K562 (cell line): ENCODE data around the gene COL9A3. TPM values are rescaled to one million over a fixed set of nuclear protein-coding genes. Genes with fewer than 3 reads are reported as not detected.
A peak's percentile ranks its signal among the peaks of the same experiment; 100 is the strongest.

Experiments
- CEBPZ ChIP-seq: fragments of 150-350 bp; IDR thresholded peaks from 2 replicates; pipeline ENCODE4 v1.6.1; 2014; ENCODE audit warnings: low read depth, mild to moderate bottlenecking, low read length, borderline replicate concordance
- CHD2 ChIP-seq: IDR thresholded peaks from 2 replicates; pipeline ENCODE4 v1.6.1; 2011; ENCODE audit warnings: low read depth, low read length
- ELF1 ChIP-seq: fragments of 200-800 bp; sonication (Bioruptor generic); IDR thresholded peaks from 2 replicates; pipeline ENCODE4 v1.6.1; 2016; ENCODE audit warnings: missing genetic modification characterization, missing compliant biosample characterization
- HEY1 ChIP-seq: fragments of 250-450 bp; sonication (Bioruptor Pico); IDR thresholded peaks from 2 replicates; pipeline ENCODE4 v1.5.0; 2020; ENCODE audit warnings: mild to moderate bottlenecking, moderate library complexity, borderline replicate concordance
- HNRNPL ChIP-seq: fragments of 200-400 bp; formaldehyde crosslinking; IDR thresholded peaks from 2 replicates; pipeline ENCODE4 v1.6.1; 2017; ENCODE audit warnings: low read depth, mild to moderate bottlenecking, low read length
- HNRNPUL1 ChIP-seq: fragments of 200-400 bp; formaldehyde crosslinking; IDR thresholded peaks from 2 replicates; pipeline ENCODE4 v1.6.1; 2017; ENCODE audit warnings: low read length
- KAT2B ChIP-seq: IDR thresholded peaks from one replicate; pipeline ENCODE4 v1.6.1; 2012; ENCODE audit warnings: low read depth, mild to moderate bottlenecking, control low read depth, inconsistent platforms, low read length, moderate library complexity
- L3MBTL2 ChIP-seq: fragments of 450-650 bp; IDR thresholded peaks from 2 replicates; pipeline ENCODE4 v1.6.1; 2016; ENCODE audit warnings: mild to moderate bottlenecking, moderate library complexity
- LARP7 ChIP-seq: fragments of 450-650 bp; IDR thresholded peaks from 2 replicates; pipeline ENCODE4 v1.6.1; 2016
- MCM7 ChIP-seq, 2 experiments: fragments of 450-650 bp; IDR thresholded peaks; 2 replicates each; pipeline ENCODE4 v1.6.1; 2016 to 2018
- NFIC ChIP-seq: fragments of 450-650 bp; IDR thresholded peaks from 2 replicates; pipeline ENCODE4 v1.6.1; 2017; ENCODE audit warnings: mild to moderate bottlenecking, inconsistent platforms
- NR4A1 ChIP-seq, 2 experiments: fragments of 250-450 bp in 1 of 2; fragments of 450-650 bp in 1 of 2; sonication (Bioruptor Pico) in 1 of 2; IDR thresholded peaks; 2 replicates each; pipeline versions ENCODE4 v1.4.0 to v1.6.1; 2016 to 2020; ENCODE audit warnings: mild to moderate bottlenecking in 2 of 2, missing compliant biosample characterization in 1 of 2, missing genetic modification characterization in 1 of 2, moderate library complexity in 1 of 2
- TEAD2 ChIP-seq: fragments of 450-650 bp; IDR thresholded peaks from 2 replicates; pipeline ENCODE4 v1.6.1; 2016; ENCODE audit warnings: missing genetic modification characterization, control low read depth, missing compliant biosample characterization
- UBTF ChIP-seq, 2 experiments: IDR thresholded peaks; 2 replicates each; pipeline ENCODE4 v1.6.1; 2012; ENCODE audit warnings: improper control_type of control experiment in 2 of 2, low read depth in 2 of 2, low read length in 2 of 2, borderline replicate concordance in 1 of 2
- ZBED1 ChIP-seq: IDR thresholded peaks from 2 replicates; pipeline ENCODE4 v1.6.1; 2014
- ZNF280A ChIP-seq: fragments of 450-650 bp; IDR thresholded peaks from 2 replicates; pipeline ENCODE4 v1.6.1; 2018; ENCODE audit warnings: mild to moderate bottlenecking, low read depth; ENCODE audit not compliant: partially characterized antibody
- ZNF3 ChIP-seq: fragments of 250-450 bp; sonication (Bioruptor Pico); IDR thresholded peaks from 2 replicates; pipeline ENCODE4 v1.5.0; 2021; ENCODE audit warnings: mild to moderate bottlenecking, moderate library complexity
- ZNF699 ChIP-seq: fragments of 250-450 bp; sonication (Bioruptor Pico); IDR thresholded peaks from 2 replicates; pipeline ENCODE4 v1.8.0; 2021; ENCODE audit warnings: mild to moderate bottlenecking, moderate library complexity; ENCODE audit not compliant: insufficient replicate concordance
- ZZZ3 ChIP-seq: fragments of 450-650 bp; IDR thresholded peaks from 2 replicates; pipeline ENCODE4 v1.6.1; 2016; ENCODE audit warnings: antibody characterized with exemption, mild to moderate bottlenecking, moderate library complexity
- polyA plus RNA-seq, 8 experiments: library from polyadenylated mRNA; depleted of rRNA in 4 of 8; stranded (reverse) in 5 of 8; unstranded in 3 of 8; fragments of >200 nt; fragmentation: Nextera tagmentation in 2 of 8; fragmentation: Illumina TruSeq in 1 of 8; extraction: Ambion mirVana in 2 of 8; extraction: Trizol in 1 of 8; gene quantifications; 2 replicates each; pipeline versions ENCODE4 v1.2.1 to v1.2.3, GENCODE V29; 2011 to 2014; ENCODE audit warnings: inconsistent platforms in 1 of 8, missing spikeins in 1 of 8
- total RNA-seq, 7 experiments: library from RNA; depleted of rRNA in 6 of 7; stranded (reverse); fragments of >200 nt in 6 of 7; fragmentation: Illumina TruSeq in 2 of 7; extraction: Trizol in 2 of 7; gene quantifications; 2 replicates each; pipeline versions ENCODE4 v1.2.1 to v1.2.3, GENCODE V29; 2011 to 2021; ENCODE audit warnings: low replicate concordance in 1 of 7
- TF ChIP-seq, protein P1 (sequence below), 2 experiments: fragments of 450-650 bp in 1 of 2; sonication (generic) in 1 of 2; formaldehyde crosslinking; conservative IDR thresholded peaks; 2 replicates each; pipeline versions ENCODE4 v1.4.0 to v1.8.1; 2020 to 2022; ENCODE audit warnings: mild to moderate bottlenecking in 1 of 2, missing genetic modification reagents in 1 of 2

Gene COL9A3
- total and polyA plus RNA-seq, 9 of the 15 experiments (the other 6 are each of a cell fraction or from before 2014, with no cell fraction given): 0.14 to 3.6 (median 0.88) TPM; not detected in 1

GRCh38 chr20:62776692-62777527 lies 39.9 kb upstream of the COL9A3 start (continued):
- peak; percentile 88; the same call in 1 of the 2 replicates for TF ChIP-seq LARP7
- TF ChIP-seq, protein P1, sequence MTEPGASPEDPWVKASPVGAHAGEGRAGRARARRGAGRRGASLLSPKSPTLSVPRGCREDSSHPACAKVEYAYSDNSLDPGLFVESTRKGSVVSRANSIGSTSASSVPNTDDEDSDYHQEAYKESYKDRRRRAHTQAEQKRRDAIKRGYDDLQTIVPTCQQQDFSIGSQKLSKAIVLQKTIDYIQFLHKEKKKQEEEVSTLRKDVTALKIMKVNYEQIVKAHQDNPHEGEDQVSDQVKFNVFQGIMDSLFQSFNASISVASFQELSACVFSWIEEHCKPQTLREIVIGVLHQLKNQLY (CRISPR knock-in tag; conservative IDR thresholded peaks at IDR 0.05): no peak
- no peak for TF ChIP-seq CEBPZ
- TF ChIP-seq HEY1: no peak
- no peak for TF ChIP-seq HNRNPL
- TF ChIP-seq NR4A1 (CRISPR knock-in tag; IDR thresholded peaks at IDR 0.05): no peak
- TF ChIP-seq NR4A1 (tag; IDR thresholded peaks at IDR 0.05): 0 out of 2 replicates have a peak, but pooled peaks have one; percentile 34
- TF ChIP-seq CHD2: no peak
- TF ChIP-seq TEAD2 (tag): no peak
- TF ChIP-seq UBTF (IDR thresholded peaks at IDR 0.05; ENCODE audit: borderline replicate concordance in 1 of 2, low read depth in 2 of 2, low read length in 2 of 2): 0 out of 4 replicates have a peak, but pooled peaks of 1 of the 2 experiments have one; percentile 17
- peak; percentile 30; the same call in 1 of the 2 replicates for TF ChIP-seq L3MBTL2
- peak; percentile 31; the same call in 1 of the 2 replicates for TF ChIP-seq NFIC
- TF ChIP-seq HNRNPUL1: no peak
- peak; percentile 67 for TF ChIP-seq ELF1 (tag)
- TF ChIP-seq ZNF699 (CRISPR knock-in tag): no peak
- peak; percentile 40 for TF ChIP-seq ZNF280A
- 0 out of 4 replicates have a peak, but pooled peaks have one; percentile 48 to 80 for TF ChIP-seq MCM7 (IDR thresholded peaks at IDR 0.05)
- TF ChIP-seq ZBED1: no peak
- no peak for TF ChIP-seq ZZZ3
- TF ChIP-seq KAT2B: no peak
- TF ChIP-seq ZNF3 (CRISPR knock-in tag): no peak
